ENCODE results near the gene KCNJ11. TPM values are rescaled to one million over a fixed set of nuclear protein-coding genes. Genes with fewer than 3 reads are reported as not detected.

The KCNJ11 gene
- total RNA-seq, 1 donor from 2014 or later, result 0.70 TPM

- DNase-seq (ENCODE audit: low spot score), result no peak
Observed at GRCh38 chr11:17391493-17392355, 3.3 kb upstream of the KCNJ11 start.

- DNase-seq (ENCODE audit: low spot score), result no peak
Observed at GRCh38 chr11:17389957-17390649, 1.6 kb upstream of the KCNJ11 start.

GRCh38 chr11:17389211-17389956, 925 bp upstream of the KCNJ11 start:
- peak; percentile 80 for DNase-seq (ENCODE audit: low spot score)

- no peak for DNase-seq (ENCODE audit: low spot score)
Observed at GRCh38 chr11:17387811-17388210, 648 bp downstream of the KCNJ11 start.

GRCh38 chr11:17387254-17387653, 1.2 kb downstream of the KCNJ11 start:
- no peak for DNase-seq (ENCODE audit: low spot score)

GRCh38 chr11:17386331-17387084, 2.0 kb downstream of the KCNJ11 start:
- DNase-seq (ENCODE audit: low spot score), result peak; percentile 77

GRCh38 chr11:17385926-17386325, 2.5 kb downstream of the KCNJ11 start:
- DNase-seq (ENCODE audit: low spot score), result no peak

- DNase-seq (ENCODE audit: low spot score), result no peak
Observed at GRCh38 chr11:17385492-17385891, 3.0 kb downstream of the KCNJ11 start.

GRCh38 chr11:17384002-17384511, 4.4 kb downstream of the KCNJ11 start:
- DNase-seq (ENCODE audit: low spot score), result peak; percentile 79

- no peak for DNase-seq (ENCODE audit: low spot score)
Observed at GRCh38 chr11:17383461-17383860, 5.0 kb downstream of the KCNJ11 start.

DNA sequence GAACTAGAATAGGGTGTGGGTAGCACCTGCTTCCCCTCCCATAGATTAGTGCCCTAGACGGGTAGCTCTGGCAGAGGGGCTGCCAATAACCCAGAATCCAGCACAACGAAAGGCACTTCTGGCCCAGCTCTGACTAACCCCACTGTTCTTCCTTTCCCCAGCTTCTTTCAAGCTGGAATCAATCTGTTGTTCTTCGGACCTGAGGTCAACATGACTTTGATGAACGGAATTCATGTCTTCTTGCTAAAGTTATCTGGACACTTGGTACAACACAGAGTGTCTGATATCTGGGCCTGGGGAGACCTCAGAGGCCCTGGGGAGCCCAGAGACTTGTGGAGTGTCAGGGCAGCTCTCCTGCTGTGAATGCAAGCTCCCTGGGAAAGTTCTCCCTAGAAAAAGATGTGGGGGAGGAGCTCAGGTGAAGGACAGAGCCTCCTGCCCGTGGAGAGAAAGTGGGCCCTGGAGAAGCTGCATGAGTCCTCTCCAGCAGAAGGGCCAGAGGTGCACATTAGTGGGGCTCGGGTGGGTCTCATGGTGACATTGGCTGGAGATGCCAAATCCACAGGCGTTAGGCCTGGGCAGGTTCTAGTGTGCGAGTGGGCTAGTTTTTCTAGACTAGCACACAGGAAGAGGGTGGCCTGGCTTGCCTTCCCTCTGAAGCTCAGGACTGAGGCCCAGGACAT, 6.3 kb downstream of the KCNJ11 start:
- DNase-seq (ENCODE audit: low spot score), result no peak

- no peak for DNase-seq (ENCODE audit: low spot score)
Observed at GRCh38 chr11:17381156-17381555, 7.3 kb downstream of the KCNJ11 start.

- DNase-seq (ENCODE audit: low spot score), result no peak
Observed at GRCh38 chr11:17379383-17380180, 8.9 kb downstream of the KCNJ11 start.

GRCh38 chr11:17378655-17379054, 9.8 kb downstream of the KCNJ11 start:
- no peak for DNase-seq (ENCODE audit: low spot score)

DNA sequence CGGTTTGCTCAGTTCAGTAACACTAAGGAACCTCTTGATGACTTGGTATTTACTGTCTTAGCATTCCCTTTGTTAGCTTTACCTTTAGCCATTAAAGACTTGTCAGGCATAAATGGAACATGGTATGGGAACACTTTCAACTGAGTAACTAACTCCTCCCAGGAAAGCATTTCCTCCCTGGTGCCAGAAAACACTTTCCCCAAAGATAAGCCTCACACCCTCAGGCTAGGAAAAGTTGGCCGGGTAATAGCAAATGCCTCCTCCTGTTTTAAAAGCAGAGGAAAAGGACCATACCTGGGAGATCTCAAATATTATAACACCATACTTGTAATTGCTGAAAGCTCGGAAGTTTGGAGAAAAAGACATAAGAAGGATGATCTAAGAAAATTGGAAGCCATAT, 12.0 kb downstream of the KCNJ11 start:
- no peak for DNase-seq (ENCODE audit: low spot score)

- DNase-seq (ENCODE audit: low spot score), result no peak
Observed at GRCh38 chr11:17375547-17375946, 12.9 kb downstream of the KCNJ11 start.

GRCh38 chr11:17371614-17372013, 16.8 kb downstream of the KCNJ11 start:
- no peak for DNase-seq (ENCODE audit: low spot score)

DNA sequence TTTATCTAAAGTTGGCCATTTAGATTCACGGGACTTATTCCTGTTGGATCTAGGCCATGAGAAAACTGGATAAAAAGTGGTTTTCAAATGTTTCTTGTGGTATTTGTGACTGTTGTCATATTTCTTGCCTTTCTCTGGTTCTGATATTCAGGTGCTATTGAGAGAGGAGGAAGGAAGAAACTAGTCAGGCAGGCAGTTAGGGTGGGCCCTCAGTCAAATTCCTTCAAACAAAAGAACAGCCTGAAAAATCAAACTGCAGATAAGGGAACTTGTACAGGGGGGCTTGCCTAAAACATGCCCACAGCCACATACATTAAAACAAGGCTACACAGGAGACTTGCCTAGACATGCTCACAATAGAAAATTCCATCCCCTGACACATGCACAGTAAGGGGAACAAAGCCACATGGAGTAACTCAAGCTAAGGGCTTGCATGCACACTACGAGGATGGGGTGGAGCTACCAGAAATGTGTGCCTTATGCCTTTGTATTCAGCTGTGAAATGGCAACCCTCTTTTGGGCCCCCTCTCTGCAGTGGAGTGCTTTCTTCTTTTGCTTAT, 18.7 kb downstream of the KCNJ11 start:
- no peak for DNase-seq (ENCODE audit: low spot score)

- no peak for DNase-seq (ENCODE audit: low spot score)
Observed at GRCh38 chr11:17369094-17369493, 19.4 kb downstream of the KCNJ11 start.

DNA sequence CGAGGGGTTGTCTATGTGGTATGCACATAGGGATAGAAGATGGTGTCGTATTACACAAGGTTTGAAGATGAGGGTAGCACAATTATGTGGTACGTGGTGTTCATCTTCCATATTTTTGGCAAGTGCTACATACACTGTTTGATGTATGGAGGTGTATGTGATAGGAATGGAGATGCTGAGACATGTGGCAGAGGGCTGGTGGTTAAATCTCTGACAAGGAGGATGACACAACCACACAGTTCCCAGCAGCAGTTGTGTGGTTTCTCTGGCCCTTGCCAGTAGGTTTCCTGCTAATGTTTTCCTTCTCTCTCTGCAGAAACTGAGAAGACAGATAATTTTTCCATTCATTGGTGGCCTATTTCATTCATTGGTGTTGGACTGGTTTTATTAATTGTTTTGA, 19.9 kb downstream of the KCNJ11 start:
- DNase-seq (ENCODE audit: low spot score), result no peak
